H1 (cell line): Measurements from ENCODE around the gene TRAF3. TPM values are rescaled to one million over a fixed set of nuclear protein-coding genes. Genes with fewer than 3 reads are reported as not detected.
A peak's percentile ranks its signal among the peaks of the same experiment; 100 is the strongest.

Experiments used
- ATF2 ChIP-seq: IDR thresholded peaks from 2 replicates; pipeline ENCODE4 v1.6.1; 2012; ENCODE audit warnings: low read length, inconsistent platforms
- BACH1 ChIP-seq: IDR thresholded peaks from 2 replicates; pipeline ENCODE4 v1.6.1; 2012; ENCODE audit warnings: low read length, improper control_type of control experiment
- GTF2F1 ChIP-seq: IDR thresholded peaks from 2 replicates; pipeline ENCODE4 v1.6.1; 2012; ENCODE audit warnings: low read depth, low read length, improper control_type of control experiment, borderline replicate concordance
- SP1 ChIP-seq: IDR thresholded peaks from 2 replicates; pipeline ENCODE4 v1.6.1; 2011; ENCODE audit warnings: low read depth, low read length
- SP4 ChIP-seq: IDR thresholded peaks from 2 replicates; pipeline ENCODE4 v1.6.1; 2012; ENCODE audit warnings: low read length, inconsistent platforms
- TBP ChIP-seq: IDR thresholded peaks from 2 replicates; pipeline ENCODE4 v1.6.1; 2011; ENCODE audit warnings: low read depth, low read length, improper control_type of control experiment
- polyA plus RNA-seq, 7 experiments: library from polyadenylated mRNA; depleted of rRNA in 3 of 7; stranded (reverse) in 5 of 7; unstranded in 2 of 7; fragments of >200 nt in 5 of 7; fragments of 200-250 nt in 2 of 7; gene quantifications; 1 replicate in 5 of 7; 2 replicates in 1 of 7; 4 replicates in 1 of 7; pipeline versions ENCODE4 v1.2.1 to v1.2.3, GENCODE V29; 2011 to 2013; ENCODE audit warnings: missing spikeins in 2 of 7, mixed read lengths in 2 of 7
- total RNA-seq: library from RNA; stranded (reverse); fragmentation: NEBNext Ultra II Directional; extraction: Animal tissue kit (Norgen Biotek cat#: 25700); gene quantifications from 2 replicates; pipeline ENCODE4 v1.2.1, GENCODE V29; 2021
- TF ChIP-seq, protein P1 (sequence below), 3 experiments: IDR thresholded peaks; 1 replicate in 2 of 3; 2 replicates in 1 of 3; pipeline versions ENCODE4 v1.5.1 to v1.6.1; 2011; ENCODE audit warnings: low read length in 3 of 3, mild to moderate bottlenecking in 3 of 3, inconsistent platforms in 2 of 3, low read depth in 1 of 3, moderate library complexity in 1 of 3; ENCODE audit not compliant: insufficient read depth in 1 of 3; ENCODE audit errors: control extremely low read depth in 1 of 3

The TRAF3 gene
- total and polyA plus RNA-seq, 2 of the 8 experiments (the other 6 are each of a cell fraction or from before 2014, with no cell fraction given), result 5.8 to 12.1 TPM

DNA sequence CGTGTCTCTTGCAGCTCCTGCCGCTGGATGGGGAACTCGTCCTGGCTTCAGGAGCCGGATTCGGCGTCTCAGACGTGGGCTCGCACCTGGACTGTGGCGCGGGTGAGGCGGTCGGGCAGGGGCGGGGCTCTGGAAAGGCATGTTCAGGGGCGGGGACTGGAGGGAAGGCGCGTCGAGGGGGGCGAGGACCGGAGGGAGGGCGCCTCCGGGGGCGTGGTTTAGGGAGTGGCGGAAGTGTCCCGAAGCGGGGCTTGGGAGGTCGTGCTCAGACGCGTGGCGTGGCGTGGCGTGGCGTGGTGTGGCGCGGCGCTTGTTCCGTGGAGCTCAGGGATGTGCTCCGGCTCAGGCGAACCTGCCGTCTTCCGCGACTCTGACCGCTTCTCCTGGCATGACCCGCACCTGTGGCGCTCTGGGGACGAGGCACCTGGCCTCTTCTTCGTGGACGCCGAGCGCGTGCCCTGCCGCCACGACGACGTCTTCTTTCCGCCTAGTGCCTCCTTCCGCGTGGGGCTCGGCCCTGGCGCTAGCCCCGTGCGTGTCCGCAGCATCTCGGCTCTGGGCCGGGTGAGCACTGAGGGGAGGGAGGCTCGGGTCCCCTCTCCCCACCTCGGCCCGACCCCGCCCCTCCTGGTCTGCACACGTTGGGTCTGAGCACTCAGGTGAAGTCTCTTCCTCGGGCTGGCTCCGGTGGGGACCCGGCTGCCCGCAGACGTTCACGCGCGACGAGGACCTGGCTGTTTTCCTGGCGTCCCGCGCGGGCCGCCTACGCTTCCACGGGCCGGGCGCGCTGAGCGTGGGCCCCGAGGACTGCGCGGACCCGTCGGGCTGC is 151.4 kb downstream of the TRAF3 start (continued):
- TF ChIP-seq, protein P1, sequence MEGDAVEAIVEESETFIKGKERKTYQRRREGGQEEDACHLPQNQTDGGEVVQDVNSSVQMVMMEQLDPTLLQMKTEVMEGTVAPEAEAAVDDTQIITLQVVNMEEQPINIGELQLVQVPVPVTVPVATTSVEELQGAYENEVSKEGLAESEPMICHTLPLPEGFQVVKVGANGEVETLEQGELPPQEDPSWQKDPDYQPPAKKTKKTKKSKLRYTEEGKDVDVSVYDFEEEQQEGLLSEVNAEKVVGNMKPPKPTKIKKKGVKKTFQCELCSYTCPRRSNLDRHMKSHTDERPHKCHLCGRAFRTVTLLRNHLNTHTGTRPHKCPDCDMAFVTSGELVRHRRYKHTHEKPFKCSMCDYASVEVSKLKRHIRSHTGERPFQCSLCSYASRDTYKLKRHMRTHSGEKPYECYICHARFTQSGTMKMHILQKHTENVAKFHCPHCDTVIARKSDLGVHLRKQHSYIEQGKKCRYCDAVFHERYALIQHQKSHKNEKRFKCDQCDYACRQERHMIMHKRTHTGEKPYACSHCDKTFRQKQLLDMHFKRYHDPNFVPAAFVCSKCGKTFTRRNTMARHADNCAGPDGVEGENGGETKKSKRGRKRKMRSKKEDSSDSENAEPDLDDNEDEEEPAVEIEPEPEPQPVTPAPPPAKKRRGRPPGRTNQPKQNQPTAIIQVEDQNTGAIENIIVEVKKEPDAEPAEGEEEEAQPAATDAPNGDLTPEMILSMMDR (IDR thresholded peaks at IDR 0.05; ENCODE audit: control extremely low read depth in 1 of 3, insufficient read depth in 1 of 3, low read depth in 1 of 3, low read length in 3 of 3), result no peak
- no peak for TF ChIP-seq ATF2
- TF ChIP-seq TBP, result no peak
- TF ChIP-seq GTF2F1, result no peak
- TF ChIP-seq BACH1, result peak; percentile 43; the same call in 1 of the 2 replicates
- TF ChIP-seq SP4, result no peak
- TF ChIP-seq SP1, result no peak
